K562 (cell line): ENCODE measurements around the gene SRD5A1. TPM values are rescaled to one million over a fixed set of nuclear protein-coding genes. Genes with fewer than 3 reads are reported as not detected.

ENCODE experiments used
- DDX20 ChIP-seq: fragments of 450-650 bp; IDR thresholded peaks from 2 replicates; pipeline ENCODE4 v1.6.1; 2016; ENCODE audit warnings: missing genetic modification characterization, low read depth, mild to moderate bottlenecking, missing compliant biosample characterization, moderate library complexity
- ERF ChIP-seq: fragments of 450-650 bp; formaldehyde crosslinking; IDR thresholded peaks from 2 replicates; pipeline ENCODE4 v1.4.0; 2020; ENCODE audit warnings: mild to moderate bottlenecking, mixed read lengths
- ETS1 ChIP-seq: conservative IDR thresholded peaks from 2 replicates; pipeline ENCODE4 v1.6.1; 2011; ENCODE audit warnings: low read depth, mild to moderate bottlenecking, low read length; ENCODE audit not compliant: control insufficient read depth
- FOXA1 ChIP-seq: fragments of 450-650 bp; IDR thresholded peaks from 2 replicates; pipeline ENCODE4 v1.6.1; 2016; ENCODE audit warnings: mild to moderate bottlenecking, borderline replicate concordance
- FOXK2 ChIP-seq, 2 experiments: fragments of 450-650 bp; IDR thresholded peaks in 1 of 2; conservative IDR thresholded peaks in 1 of 2; 2 replicates each; pipeline ENCODE4 v1.6.1; 2016; ENCODE audit warnings: low read depth in 2 of 2, mild to moderate bottlenecking in 1 of 2
- HDAC8 ChIP-seq: fragments of 450-650 bp; IDR thresholded peaks from 2 replicates; pipeline ENCODE4 v1.6.1; 2016; ENCODE audit warnings: mild to moderate bottlenecking, missing genetic modification characterization, moderate library complexity, missing compliant biosample characterization
- HNRNPLL ChIP-seq: fragments of 200-400 bp; formaldehyde crosslinking; IDR thresholded peaks from 2 replicates; pipeline ENCODE4 v1.6.1; 2017; ENCODE audit warnings: low read length, low read depth, mild to moderate bottlenecking; ENCODE audit not compliant: poor library complexity, severe bottlenecking
- NONO ChIP-seq, 2 experiments: fragments of 200-400 bp in 1 of 2; fragments of 450-650 bp in 1 of 2; formaldehyde crosslinking in 1 of 2; IDR thresholded peaks; 2 replicates each; pipeline ENCODE4 v1.6.1; 2017; ENCODE audit warnings: low read depth in 2 of 2, mild to moderate bottlenecking in 2 of 2, moderate library complexity in 2 of 2, low read length in 1 of 2
- UBTF ChIP-seq, 2 experiments: IDR thresholded peaks; 2 replicates each; pipeline ENCODE4 v1.6.1; 2012; ENCODE audit warnings: improper control_type of control experiment in 2 of 2, low read depth in 2 of 2, low read length in 2 of 2, borderline replicate concordance in 1 of 2
- ZBTB26 ChIP-seq: fragments of 450-650 bp; formaldehyde crosslinking; IDR thresholded peaks from 2 replicates; pipeline ENCODE4 v1.4.0; 2022; ENCODE audit warnings: missing genetic modification characterization
- ZNF408 ChIP-seq: fragments of 250-450 bp; sonication (Bioruptor Pico); IDR thresholded peaks from 2 replicates; pipeline ENCODE4 v1.4.0; 2020; ENCODE audit warnings: low read depth, mild to moderate bottlenecking, moderate library complexity
- polyA plus RNA-seq, 8 experiments: library from polyadenylated mRNA; depleted of rRNA in 4 of 8; stranded (reverse) in 5 of 8; unstranded in 3 of 8; fragments of >200 nt; fragmentation: Nextera tagmentation in 2 of 8; fragmentation: Illumina TruSeq in 1 of 8; extraction: Ambion mirVana in 2 of 8; extraction: Trizol in 1 of 8; gene quantifications; 2 replicates each; pipeline versions ENCODE4 v1.2.1 to v1.2.3, GENCODE V29; 2011 to 2014; ENCODE audit warnings: inconsistent platforms in 1 of 8, missing spikeins in 1 of 8
- total RNA-seq, 7 experiments: library from RNA; depleted of rRNA in 6 of 7; stranded (reverse); fragments of >200 nt in 6 of 7; fragmentation: Illumina TruSeq in 2 of 7; extraction: Trizol in 2 of 7; gene quantifications; 2 replicates each; pipeline versions ENCODE4 v1.2.1 to v1.2.3, GENCODE V29; 2011 to 2021; ENCODE audit warnings: low replicate concordance in 1 of 7
- TF ChIP-seq, protein P1 (sequence below), 3 experiments: IDR thresholded peaks in 2 of 3; conservative IDR thresholded peaks in 1 of 3; 2 replicates each; pipeline ENCODE4 v1.5.1; 2011 to 2012; ENCODE audit warnings: low read length in 3 of 3, mild to moderate bottlenecking in 3 of 3, control low read depth in 2 of 3, improper control_type of control experiment in 1 of 3, inconsistent platforms in 1 of 3, low read depth in 1 of 3, mixed read lengths in 1 of 3, moderate library complexity in 1 of 3; ENCODE audit not compliant: insufficient read depth in 2 of 3
- TF ChIP-seq, protein P2 (sequence below): fragments of 450-650 bp; IDR thresholded peaks from 2 replicates; pipeline ENCODE4 v1.6.1; 2017; ENCODE audit warnings: antibody characterized with exemption, mild to moderate bottlenecking

SRD5A1 gene
- total and polyA plus RNA-seq, 9 of the 15 experiments (the other 6 are each of a cell fraction or from before 2014, with no cell fraction given): 1.3 to 22.6 (median 8.1) TPM

- no peak for TF ChIP-seq UBTF (IDR thresholded peaks at IDR 0.05; ENCODE audit: borderline replicate concordance in 1 of 2, low read depth in 2 of 2, low read length in 2 of 2)
- TF ChIP-seq ZNF408 (CRISPR knock-in tag): no peak
- TF ChIP-seq ERF: peak; percentile 66; the same call in 1 of the 2 replicates
- TF ChIP-seq HNRNPLL: peak; percentile 12
- peak; percentile 4 to 83; a peak in 2 of 4 replicates for TF ChIP-seq NONO (IDR thresholded peaks at IDR 0.05; ENCODE audit: low read depth in 2 of 2, low read length in 1 of 2)
- TF ChIP-seq ETS1: peak; percentile 92
- peak; percentile 34 to 68; a peak in 2 of 4 replicates for TF ChIP-seq FOXK2 (conservative IDR thresholded peaks at IDR 0.05 in 1 of 2, IDR thresholded peaks at IDR 0.05 in 1 of 2; ENCODE audit: low read depth in 2 of 2)
- TF ChIP-seq FOXA1: no peak
- TF ChIP-seq, protein P1, sequence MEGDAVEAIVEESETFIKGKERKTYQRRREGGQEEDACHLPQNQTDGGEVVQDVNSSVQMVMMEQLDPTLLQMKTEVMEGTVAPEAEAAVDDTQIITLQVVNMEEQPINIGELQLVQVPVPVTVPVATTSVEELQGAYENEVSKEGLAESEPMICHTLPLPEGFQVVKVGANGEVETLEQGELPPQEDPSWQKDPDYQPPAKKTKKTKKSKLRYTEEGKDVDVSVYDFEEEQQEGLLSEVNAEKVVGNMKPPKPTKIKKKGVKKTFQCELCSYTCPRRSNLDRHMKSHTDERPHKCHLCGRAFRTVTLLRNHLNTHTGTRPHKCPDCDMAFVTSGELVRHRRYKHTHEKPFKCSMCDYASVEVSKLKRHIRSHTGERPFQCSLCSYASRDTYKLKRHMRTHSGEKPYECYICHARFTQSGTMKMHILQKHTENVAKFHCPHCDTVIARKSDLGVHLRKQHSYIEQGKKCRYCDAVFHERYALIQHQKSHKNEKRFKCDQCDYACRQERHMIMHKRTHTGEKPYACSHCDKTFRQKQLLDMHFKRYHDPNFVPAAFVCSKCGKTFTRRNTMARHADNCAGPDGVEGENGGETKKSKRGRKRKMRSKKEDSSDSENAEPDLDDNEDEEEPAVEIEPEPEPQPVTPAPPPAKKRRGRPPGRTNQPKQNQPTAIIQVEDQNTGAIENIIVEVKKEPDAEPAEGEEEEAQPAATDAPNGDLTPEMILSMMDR (IDR thresholded peaks at IDR 0.05 in 2 of 3, conservative IDR thresholded peaks at IDR 0.05 in 1 of 3; ENCODE audit: insufficient read depth in 2 of 3, low read depth in 1 of 3, low read length in 3 of 3): peak in 1 of 3 experiments; percentile 6; a peak in 1 of 6 replicates
- 0 out of 2 replicates have a peak, but pooled peaks have one; percentile 9 for TF ChIP-seq ZBTB26 (CRISPR knock-in tag)
- peak; percentile 71 for TF ChIP-seq HDAC8
- TF ChIP-seq, protein P2, sequence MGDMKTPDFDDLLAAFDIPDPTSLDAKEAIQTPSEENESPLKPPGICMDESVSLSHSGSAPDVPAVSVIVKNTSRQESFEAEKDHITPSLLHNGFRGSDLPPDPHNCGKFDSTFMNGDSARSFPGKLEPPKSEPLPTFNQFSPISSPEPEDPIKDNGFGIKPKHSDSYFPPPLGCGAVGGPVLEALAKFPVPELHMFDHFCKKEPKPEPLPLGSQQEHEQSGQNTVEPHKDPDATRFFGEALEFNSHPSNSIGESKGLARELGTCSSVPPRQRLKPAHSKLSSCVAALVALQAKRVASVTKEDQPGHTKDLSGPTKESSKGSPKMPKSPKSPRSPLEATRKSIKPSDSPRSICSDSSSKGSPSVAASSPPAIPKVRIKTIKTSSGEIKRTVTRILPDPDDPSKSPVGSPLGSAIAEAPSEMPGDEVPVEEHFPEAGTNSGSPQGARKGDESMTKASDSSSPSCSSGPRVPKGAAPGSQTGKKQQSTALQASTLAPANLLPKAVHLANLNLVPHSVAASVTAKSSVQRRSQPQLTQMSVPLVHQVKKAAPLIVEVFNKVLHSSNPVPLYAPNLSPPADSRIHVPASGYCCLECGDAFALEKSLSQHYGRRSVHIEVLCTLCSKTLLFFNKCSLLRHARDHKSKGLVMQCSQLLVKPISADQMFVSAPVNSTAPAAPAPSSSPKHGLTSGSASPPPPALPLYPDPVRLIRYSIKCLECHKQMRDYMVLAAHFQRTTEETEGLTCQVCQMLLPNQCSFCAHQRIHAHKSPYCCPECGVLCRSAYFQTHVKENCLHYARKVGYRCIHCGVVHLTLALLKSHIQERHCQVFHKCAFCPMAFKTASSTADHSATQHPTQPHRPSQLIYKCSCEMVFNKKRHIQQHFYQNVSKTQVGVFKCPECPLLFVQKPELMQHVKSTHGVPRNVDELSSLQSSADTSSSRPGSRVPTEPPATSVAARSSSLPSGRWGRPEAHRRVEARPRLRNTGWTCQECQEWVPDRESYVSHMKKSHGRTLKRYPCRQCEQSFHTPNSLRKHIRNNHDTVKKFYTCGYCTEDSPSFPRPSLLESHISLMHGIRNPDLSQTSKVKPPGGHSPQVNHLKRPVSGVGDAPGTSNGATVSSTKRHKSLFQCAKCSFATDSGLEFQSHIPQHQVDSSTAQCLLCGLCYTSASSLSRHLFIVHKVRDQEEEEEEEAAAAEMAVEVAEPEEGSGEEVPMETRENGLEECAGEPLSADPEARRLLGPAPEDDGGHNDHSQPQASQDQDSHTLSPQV: no peak
- TF ChIP-seq DDX20 (tag): no peak
Measured at GRCh38 chr5:6632888-6633468, at the start of gene SRD5A1, which contains the start of gene NSUN2 (continued).
